ENCODE measurements around the gene TRAF5.

Gene TRAF5

GRCh38 chr1:211338224-211338620 lies 11.6 kb downstream of the TRAF5 start:
- peaks cover 11% of the 10 kb centered on the region for H3F3A ChIP-seq (ENCODE audit: insufficient read depth)
- no peak overlapping the region for H3K27ac ChIP-seq (ENCODE audit: low read depth, low read length)
- no peak overlapping the region for H3K9ac ChIP-seq (ENCODE audit: low read length)
- no peak overlapping the region for H3K4me3 ChIP-seq (ENCODE audit: insufficient read depth, low read length, poor library complexity, severe bottlenecking)
- no peak for TF ChIP-seq EZH2phosphoT487 (conservative IDR thresholded peaks at IDR 0.05; ENCODE audit: low read length)
- H3K9me2 ChIP-seq (replicated peaks; ENCODE audit: insufficient read depth, low read length), result no peaks in the 10 kb centered on the region
- H3K9me3 ChIP-seq (ENCODE audit: insufficient read depth, low read length), result no peaks in the 10 kb centered on the region
- H3K27me3 ChIP-seq (ENCODE audit: low read length), result no peaks in the 10 kb centered on the region
- peaks cover 17% of the 10 kb centered on the region; the same call in 1 of the 2 replicates for H3K79me2 ChIP-seq (ENCODE audit: insufficient read depth, low read length)
- no peaks in the 10 kb centered on the region for H3K36me3 ChIP-seq (ENCODE audit: low read length)
- no peak overlapping the region for H2AFZ ChIP-seq (ENCODE audit: low read depth, low read length, severe bottlenecking)
- H3K4me2 ChIP-seq (ENCODE audit: low read depth, low read length, poor library complexity, severe bottlenecking), result no peak overlapping the region
- H4K20me1 ChIP-seq (ENCODE audit: low read depth, low read length), result no peaks in the 10 kb centered on the region

- Histone ChIP-seq H3K9me2 (replicated peaks; ENCODE audit: insufficient read depth, low read length) (no peaks in the 10 kb centered on the region), H3K4me3 (ENCODE audit: insufficient read depth, low read length, poor library complexity, severe bottlenecking) (no peak overlapping the region), H3F3A (ENCODE audit: insufficient read depth) (peaks cover 7% of the 10 kb centered on the region; the same call in 1 of the 2 replicates), H3K9me3 (ENCODE audit: insufficient read depth, low read length) (no peaks in the 10 kb centered on the region), H4K20me1 (ENCODE audit: low read depth, low read length) (no peaks in the 10 kb centered on the region), H2AFZ (ENCODE audit: low read depth, low read length, severe bottlenecking) (no peak overlapping the region), H3K27ac (ENCODE audit: low read depth, low read length) (no peak overlapping the region), H3K36me3 (ENCODE audit: low read length) (no peaks in the 10 kb centered on the region), H3K9ac (ENCODE audit: low read length) (no peak overlapping the region), H3K27me3 (ENCODE audit: low read length) (no peaks in the 10 kb centered on the region), H3K79me2 (ENCODE audit: insufficient read depth, low read length) (peaks cover 17% of the 10 kb centered on the region; the same call in 1 of the 2 replicates), H3K4me2 (ENCODE audit: low read depth, low read length, poor library complexity, severe bottlenecking) (no peak overlapping the region)
- TF ChIP-seq EZH2phosphoT487 (conservative IDR thresholded peaks at IDR 0.05; ENCODE audit: low read length), result no peak
- TF ChIP-seq CTCF (IDR thresholded peaks at IDR 0.05; ENCODE audit: insufficient read depth, low read length, poor library complexity, severe bottlenecking), result no peak
Measured at GRCh38 chr1:211339631-211340041, 13.0 kb downstream of the TRAF5 start.

- Histone ChIP-seq H3K9me2 (replicated peaks; ENCODE audit: insufficient read depth, low read length) (no peaks in the 10 kb centered on the region), H3K27ac (ENCODE audit: low read depth, low read length) (no peak overlapping the region), H3K27me3 (ENCODE audit: low read length) (no peaks in the 10 kb centered on the region), H3K9me3 (ENCODE audit: insufficient read depth, low read length) (no peaks in the 10 kb centered on the region), H3K36me3 (ENCODE audit: low read length) (no peaks in the 10 kb centered on the region), H4K20me1 (ENCODE audit: low read depth, low read length) (no peaks in the 10 kb centered on the region), H3K4me2 (ENCODE audit: low read depth, low read length, poor library complexity, severe bottlenecking) (no peak overlapping the region), H3K79me2 (ENCODE audit: insufficient read depth, low read length) (peaks cover 25% of the 10 kb centered on the region; the same call in 1 of the 2 replicates), H2AFZ (ENCODE audit: low read depth, low read length, severe bottlenecking) (no peak overlapping the region), H3K9ac (ENCODE audit: low read length) (no peak overlapping the region), H3F3A (ENCODE audit: insufficient read depth) (no peaks in the 10 kb centered on the region), H3K4me3 (ENCODE audit: insufficient read depth, low read length, poor library complexity, severe bottlenecking) (no peak overlapping the region)
- TF ChIP-seq EZH2phosphoT487 (conservative IDR thresholded peaks at IDR 0.05; ENCODE audit: low read length) (no peak), CTCF (IDR thresholded peaks at IDR 0.05; ENCODE audit: insufficient read depth, low read length, poor library complexity, severe bottlenecking) (no peak)
Measured at GRCh38 chr1:211340622-211341507, 14.2 kb downstream of the TRAF5 start.

GRCh38 chr1:211341999-211342398 lies 15.4 kb downstream of the TRAF5 start:
- TF ChIP-seq EZH2phosphoT487 (conservative IDR thresholded peaks at IDR 0.05; ENCODE audit: low read length), result no peak
- no peak for TF ChIP-seq CTCF (IDR thresholded peaks at IDR 0.05; ENCODE audit: insufficient read depth, low read length, poor library complexity, severe bottlenecking)
- Histone ChIP-seq H3F3A (ENCODE audit: insufficient read depth) (no peaks in the 10 kb centered on the region), H3K9me3 (ENCODE audit: insufficient read depth, low read length) (no peaks in the 10 kb centered on the region), H3K9ac (ENCODE audit: low read length) (no peak overlapping the region), H3K4me3 (ENCODE audit: insufficient read depth, low read length, poor library complexity, severe bottlenecking) (no peak overlapping the region), H3K9me2 (replicated peaks; ENCODE audit: insufficient read depth, low read length) (no peaks in the 10 kb centered on the region), H3K27ac (ENCODE audit: low read depth, low read length) (no peak overlapping the region), H3K79me2 (ENCODE audit: insufficient read depth, low read length) (peaks cover 19% of the 10 kb centered on the region; the same call in 1 of the 2 replicates), H4K20me1 (ENCODE audit: low read depth, low read length) (no peaks in the 10 kb centered on the region), H3K27me3 (ENCODE audit: low read length) (no peaks in the 10 kb centered on the region), H3K4me2 (ENCODE audit: low read depth, low read length, poor library complexity, severe bottlenecking) (no peak overlapping the region), H2AFZ (ENCODE audit: low read depth, low read length, severe bottlenecking) (no peak overlapping the region), H3K36me3 (ENCODE audit: low read length) (no peaks in the 10 kb centered on the region)
